Measurements from ENCODE around the gene KCTD7.
"Not testable (repeated sequence)": the region's sequence is repeated elsewhere in the genome, so short reads cannot be mapped to it uniquely, and the experiment has no call there.

Gene KCTD7

GRCh38 chr7:66615699-66616098 is 13.0 kb upstream of the KCTD7 start:
- DNase-seq (ENCODE audit: low read depth in 4 of 4, low spot score in 1 of 4): no peak

- no peak for DNase-seq (ENCODE audit: low read depth in 4 of 4, low spot score in 1 of 4)
These were observed 11.4 kb upstream of the KCTD7 start for GRCh38 chr7:66617295-66617694.

GRCh38 chr7:66619341-66619948 is 9.2 kb upstream of the KCTD7 start:
- not testable (repeated sequence) for DNase-seq (ENCODE audit: low read depth in 4 of 4, low spot score in 1 of 4)

- no peak for DNase-seq (ENCODE audit: low read depth in 4 of 4, low spot score in 1 of 4)
These were observed 2.2 kb upstream of the KCTD7 start for GRCh38 chr7:66626331-66626934.

DNA sequence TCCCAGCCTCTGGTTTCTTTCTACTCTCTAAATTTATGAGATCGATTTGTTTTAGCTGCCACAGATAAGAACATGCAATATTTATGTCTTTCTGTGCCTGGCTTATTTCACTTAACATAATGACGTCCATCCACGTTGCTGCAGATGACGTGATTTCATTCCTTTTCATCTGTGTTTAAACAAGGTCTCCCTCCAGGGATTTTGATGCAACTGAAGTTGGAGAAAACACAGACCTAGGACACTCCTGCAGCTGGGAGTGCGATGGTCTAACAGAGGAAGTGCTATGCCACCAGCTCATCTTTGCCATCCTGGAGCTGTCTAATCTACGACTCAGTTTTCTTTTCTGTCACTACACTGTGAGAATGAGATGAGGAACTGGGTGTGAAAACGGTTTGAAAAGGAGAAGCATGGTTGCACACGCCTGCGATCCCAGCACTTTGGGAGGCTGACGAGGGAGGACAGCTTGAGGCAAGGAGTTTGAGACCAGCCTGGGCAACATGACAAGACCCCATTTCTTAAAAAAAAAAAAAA is 1.5 kb upstream of the KCTD7 start:
- no peak for DNase-seq (ENCODE audit: low read depth in 4 of 4, low spot score in 1 of 4)

- DNase-seq (ENCODE audit: low read depth in 4 of 4, low spot score in 1 of 4): no peak
These were observed 760 bp upstream of the KCTD7 start for GRCh38 chr7:66627881-66628360.

DNA sequence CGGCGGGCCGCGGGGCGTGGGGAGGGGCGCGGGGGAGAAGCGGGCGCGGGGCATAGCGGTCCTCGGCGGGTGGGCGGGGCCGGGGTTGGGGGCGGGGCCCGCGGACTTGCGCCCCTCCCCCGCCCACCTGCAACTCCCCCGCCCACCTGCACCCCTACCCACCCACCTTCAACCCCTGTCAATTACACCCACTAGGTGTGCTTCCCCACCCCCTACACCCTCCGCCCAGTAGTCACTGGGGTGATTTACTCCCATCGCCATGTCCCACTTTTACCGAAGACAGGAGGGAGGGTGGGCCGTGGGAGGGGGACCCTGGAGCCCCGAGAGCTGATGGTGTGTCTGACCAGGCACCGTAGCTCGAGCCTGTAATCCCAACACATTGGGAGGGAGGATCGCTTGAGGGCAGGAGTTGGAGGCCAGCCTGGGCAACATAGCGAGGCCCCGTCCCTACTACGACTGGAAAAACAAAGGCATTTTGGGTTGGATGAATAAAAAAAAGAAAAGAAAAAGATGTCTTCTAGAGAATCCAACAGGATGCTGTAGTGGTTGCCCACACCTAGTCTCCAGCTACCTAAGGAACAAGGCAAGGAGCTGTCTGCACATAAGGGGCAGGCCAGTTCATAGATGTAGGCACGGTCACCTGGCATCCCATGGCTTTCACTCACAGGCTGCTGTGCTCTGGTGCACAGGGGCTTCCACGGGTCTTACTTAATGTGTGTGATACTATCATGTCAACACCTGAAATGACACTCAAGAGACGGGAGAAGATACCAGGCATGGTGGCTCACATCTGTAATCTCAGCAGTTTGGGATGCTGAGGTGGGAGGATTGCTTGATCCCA is 761 bp downstream of the KCTD7 start:
- DNase-seq (ENCODE audit: low read depth in 4 of 4, low spot score in 1 of 4): no peak

GRCh38 chr7:66630531-66630930 is 1.9 kb downstream of the KCTD7 start:
- no peak for DNase-seq (ENCODE audit: low read depth in 4 of 4, low spot score in 1 of 4)

- DNase-seq (ENCODE audit: low read depth in 4 of 4, low spot score in 1 of 4): no peak
These were observed 2.8 kb downstream of the KCTD7 start for GRCh38 chr7:66631471-66631870.

- DNase-seq (ENCODE audit: low read depth in 4 of 4, low spot score in 1 of 4): no peak
These were observed 6.1 kb downstream of the KCTD7 start for GRCh38 chr7:66634816-66635215.

DNA sequence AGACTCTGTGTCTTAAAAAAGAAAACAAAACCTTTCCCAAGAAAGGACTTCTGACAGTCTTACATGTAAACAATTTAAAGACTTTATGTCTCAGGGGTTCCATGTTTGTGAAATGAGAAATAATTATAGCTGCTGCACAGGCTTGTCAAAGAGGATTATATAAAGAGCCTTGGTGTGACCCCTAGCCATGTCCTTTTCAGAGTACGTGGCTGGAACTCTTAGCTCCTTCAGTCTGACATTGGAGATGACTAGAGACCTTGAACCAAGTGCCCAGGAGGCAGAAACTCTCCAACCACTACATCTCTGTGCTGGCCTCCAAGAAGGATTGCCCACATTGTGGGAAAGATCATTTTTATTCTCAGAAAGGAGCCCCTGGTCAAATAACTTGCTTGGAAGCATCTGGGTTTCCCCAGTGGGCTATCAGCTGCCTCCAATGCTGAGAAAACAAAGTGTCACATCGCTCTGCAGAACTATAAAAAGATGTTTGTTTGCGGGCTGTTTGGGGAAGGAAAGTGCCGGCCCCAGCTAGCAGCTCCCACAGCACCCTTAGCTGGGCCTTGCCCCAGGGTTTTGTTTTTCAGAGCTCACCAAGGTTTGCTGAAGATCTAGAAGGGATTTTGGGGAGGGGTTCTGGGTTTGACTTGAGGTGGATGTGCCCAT is 6.8 kb downstream of the KCTD7 start:
- not testable (repeated sequence) for DNase-seq (ENCODE audit: low read depth in 4 of 4, low spot score in 1 of 4)

- DNase-seq (ENCODE audit: low read depth in 4 of 4, low spot score in 1 of 4): not testable (repeated sequence)
These were observed 7.4 kb downstream of the KCTD7 start for GRCh38 chr7:66635982-66636546.

GRCh38 chr7:66638309-66639099 is 9.8 kb downstream of the KCTD7 start:
- DNase-seq (ENCODE audit: low read depth in 4 of 4, low spot score in 1 of 4): no peak

DNA sequence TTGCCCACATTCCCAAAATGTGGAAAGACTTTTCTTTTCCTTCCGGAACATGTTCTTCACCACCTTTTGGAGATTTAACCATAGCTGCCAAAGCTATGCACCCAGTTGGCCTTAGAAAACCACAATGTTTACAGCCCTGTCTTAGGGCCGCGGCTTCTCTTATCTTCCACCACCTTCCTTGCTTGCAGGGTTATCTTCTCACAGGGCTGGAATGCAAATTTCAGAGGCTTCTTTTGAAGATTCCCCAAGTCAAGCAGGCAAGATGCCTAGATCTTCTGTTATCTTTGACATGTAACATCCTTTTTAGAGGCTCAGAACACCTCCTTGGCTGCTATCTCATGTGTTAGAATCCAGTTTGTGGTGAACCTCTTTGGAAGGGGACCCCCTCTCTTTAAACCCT is 11.1 kb downstream of the KCTD7 start:
- no peak for DNase-seq (ENCODE audit: low read depth in 4 of 4, low spot score in 1 of 4)

GRCh38 chr7:66640802-66641525 is 12.3 kb downstream of the KCTD7 start:
- DNase-seq (ENCODE audit: low read depth in 4 of 4, low spot score in 1 of 4): no peak

DNA sequence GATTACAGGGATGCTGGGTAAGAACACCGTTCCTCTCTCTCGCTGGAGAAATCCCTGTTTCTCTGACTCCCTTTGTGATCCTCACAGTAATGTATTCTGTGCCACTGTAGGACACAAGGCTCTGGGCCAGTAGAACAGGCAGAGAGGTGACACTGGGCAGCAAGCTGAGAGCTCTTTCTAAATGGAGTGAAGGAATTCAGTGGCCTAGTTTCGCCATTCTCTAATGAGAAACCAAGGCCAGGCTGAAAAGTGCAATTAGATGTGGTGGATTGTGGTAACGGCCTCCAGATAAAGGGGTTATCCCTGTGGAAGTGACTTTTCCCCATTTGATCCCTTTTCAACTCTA is 12.8 kb downstream of the KCTD7 start:
- DNase-seq (ENCODE audit: low read depth in 4 of 4, low spot score in 1 of 4): no peak

DNA sequence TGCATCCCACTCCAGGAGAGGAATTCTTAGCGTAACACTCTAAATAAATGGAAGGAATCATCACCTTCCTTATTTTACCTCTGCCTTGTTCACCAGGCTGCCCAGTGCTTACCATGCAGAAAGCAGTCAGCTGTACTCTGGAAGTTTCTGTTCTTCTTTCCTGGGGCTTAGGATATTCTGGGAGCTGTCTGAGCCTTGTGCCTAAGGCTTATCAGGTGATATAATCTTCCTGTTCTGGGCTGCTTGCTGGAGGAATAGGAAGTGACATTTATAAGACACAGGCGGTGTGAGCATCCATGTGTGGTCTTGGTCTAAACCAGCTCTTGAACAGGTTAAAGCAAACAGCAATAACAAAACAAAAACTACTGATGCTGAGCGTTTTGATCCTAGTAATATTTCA is 13.5 kb downstream of the KCTD7 start:
- DNase-seq (ENCODE audit: low read depth in 4 of 4, low spot score in 1 of 4): no peak

GRCh38 chr7:66642932-66643331 is 14.3 kb downstream of the KCTD7 start:
- no peak for DNase-seq (ENCODE audit: low read depth in 4 of 4, low spot score in 1 of 4)

GRCh38 chr7:66643395-66643794 is 14.7 kb downstream of the KCTD7 start:
- DNase-seq (ENCODE audit: low read depth in 4 of 4, low spot score in 1 of 4): no peak

GRCh38 chr7:66651026-66651425 is 22.3 kb downstream of the KCTD7 start:
- DNase-seq (ENCODE audit: low read depth in 4 of 4, low spot score in 1 of 4): not testable (repeated sequence)

Measured in stimulated activated CD4-positive, alpha-beta T cell treated with anti-CD3 and anti-CD28 coated beads, Interleukin-1b, Interleukin-23, amount 100 ng/mL, for 24 hours (primary cell).